ENCODE measurements around the gene NOS1AP.
"Not testable (repeated sequence)": the region's sequence is repeated elsewhere in the genome, so short reads cannot be mapped to it uniquely, and the experiment has no call there.

The NOS1AP gene

GRCh38 chr1:162197615-162198421, 128.3 kb downstream of the NOS1AP start:
- DNase-seq: no peak

- DNase-seq: no peak
These were observed 130.8 kb downstream of the NOS1AP start for GRCh38 chr1:162200096-162200847.

GRCh38 chr1:162201062-162201461, 131.6 kb downstream of the NOS1AP start:
- DNase-seq: not testable (repeated sequence)

- DNase-seq: no peak
These were observed 134.8 kb downstream of the NOS1AP start for GRCh38 chr1:162204129-162204822.

GRCh38 chr1:162204823-162205155, 135.3 kb downstream of the NOS1AP start:
- DNase-seq: no peak

GRCh38 chr1:162206300-162206699, 136.8 kb downstream of the NOS1AP start:
- no peak for DNase-seq

- peak; percentile 98 for DNase-seq
These were observed 137.5 kb downstream of the NOS1AP start for GRCh38 chr1:162206749-162207635.

- no peak for DNase-seq
These were observed 138.4 kb downstream of the NOS1AP start for GRCh38 chr1:162207862-162208261.

- DNase-seq: no peak
These were observed 140.7 kb downstream of the NOS1AP start for GRCh38 chr1:162210196-162210595.

- no peak for DNase-seq
These were observed 143.2 kb downstream of the NOS1AP start for GRCh38 chr1:162212713-162213112.

GRCh38 chr1:162213281-162213912, 143.9 kb downstream of the NOS1AP start:
- no peak for DNase-seq

GRCh38 chr1:162214202-162214601, 144.7 kb downstream of the NOS1AP start:
- no peak for DNase-seq

- DNase-seq: no peak
These were observed 146.4 kb downstream of the NOS1AP start for GRCh38 chr1:162215902-162216301.

GRCh38 chr1:162216604-162217003, 147.1 kb downstream of the NOS1AP start:
- DNase-seq: no peak

GRCh38 chr1:162217706-162218105, 148.2 kb downstream of the NOS1AP start:
- no peak for DNase-seq

GRCh38 chr1:162218546-162218945, 149.1 kb downstream of the NOS1AP start:
- no peak for DNase-seq

GRCh38 chr1:162218975-162219374, 149.5 kb downstream of the NOS1AP start:
- DNase-seq: no peak

- DNase-seq: no peak
These were observed 150.0 kb downstream of the NOS1AP start for GRCh38 chr1:162219461-162219860.

- DNase-seq: no peak
These were observed 150.6 kb downstream of the NOS1AP start for GRCh38 chr1:162220009-162220539.

GRCh38 chr1:162222014-162222413, 152.5 kb downstream of the NOS1AP start:
- DNase-seq: no peak

GRCh38 chr1:162222730-162223129, 153.2 kb downstream of the NOS1AP start:
- DNase-seq: no peak

- DNase-seq: no peak
These were observed 154.0 kb downstream of the NOS1AP start for GRCh38 chr1:162223488-162223887.
